Measurements from ENCODE around the gene THSD4.
A peak's percentile ranks its signal among the peaks of the same experiment; 100 is the strongest.
"Not testable (repeated sequence)": the region's sequence is repeated elsewhere in the genome, so short reads cannot be mapped to it uniquely, and the experiment has no call there.

THSD4 gene

GRCh38 chr15:71425388-71425787, 310.1 kb downstream of the THSD4 start:
- DNase-seq (ENCODE audit: low read depth in 2 of 2) = no peak

GRCh38 chr15:71426792-71427191, 311.5 kb downstream of the THSD4 start:
- DNase-seq (ENCODE audit: low read depth in 2 of 2) = no peak

DNA sequence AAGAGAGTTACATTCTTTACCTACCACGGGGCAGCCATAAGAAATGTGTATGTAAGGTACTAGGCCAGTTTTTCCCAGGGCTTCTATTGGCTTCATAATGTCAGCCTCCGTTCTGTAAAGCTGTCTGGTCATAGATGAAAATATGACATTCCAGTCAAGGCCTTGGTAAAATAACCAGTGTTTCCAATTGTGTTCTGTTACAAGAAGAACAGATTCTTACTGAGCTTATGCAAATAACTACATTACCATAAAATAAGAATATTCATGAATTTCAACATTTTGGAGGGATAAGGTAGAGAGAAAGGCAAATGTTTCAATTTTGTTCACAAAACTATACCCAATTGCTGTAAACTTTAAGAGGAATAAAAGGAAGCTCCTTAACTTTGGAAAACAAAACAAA, 315.5 kb downstream of the THSD4 start:
- DNase-seq (ENCODE audit: low read depth in 2 of 2) = no peak

- DNase-seq (ENCODE audit: low read depth in 2 of 2) = no peak
These were observed 316.4 kb downstream of the THSD4 start for GRCh38 chr15:71431343-71432336.

- no peak for DNase-seq (ENCODE audit: low read depth in 2 of 2)
These were observed 318.1 kb downstream of the THSD4 start for GRCh38 chr15:71433402-71433801.

DNA sequence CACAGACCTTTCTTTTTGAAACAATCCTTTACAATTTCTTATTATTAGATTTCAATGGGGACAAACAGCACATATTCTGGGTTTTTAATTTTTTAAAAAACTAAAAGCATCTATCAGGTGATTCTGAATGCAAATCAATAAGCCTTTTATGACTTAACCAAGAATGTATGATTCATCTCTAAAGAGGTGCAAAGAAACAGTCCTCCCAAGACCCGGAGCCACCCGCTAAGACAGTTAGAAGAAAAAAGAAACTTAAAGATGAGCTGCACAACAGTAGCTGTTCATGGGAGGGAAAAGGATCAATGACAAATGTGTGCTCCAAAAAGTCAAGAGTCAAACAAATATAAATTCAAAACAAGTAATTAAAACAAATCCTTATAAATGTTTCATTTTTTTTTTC, 319.5 kb downstream of the THSD4 start:
- DNase-seq (ENCODE audit: low read depth in 2 of 2) = no peak

DNA sequence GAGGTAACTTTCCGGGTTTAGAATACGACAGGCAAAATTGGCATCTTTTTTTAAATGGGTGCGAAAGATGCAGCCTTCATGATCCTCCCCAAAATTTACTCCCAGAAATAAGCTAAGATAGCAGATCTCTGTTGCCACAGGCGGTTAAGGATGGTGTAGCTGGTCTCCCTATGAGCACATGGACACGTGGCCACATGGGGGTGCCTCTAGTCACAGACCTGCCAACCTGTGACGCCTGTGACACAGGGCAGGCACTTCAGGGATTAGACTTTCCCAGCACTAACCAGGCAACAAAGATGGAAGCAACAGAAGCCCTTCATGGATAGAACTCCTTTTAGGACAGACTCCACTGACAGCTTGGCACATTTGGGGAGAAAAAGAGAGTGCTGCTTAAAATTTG, 320.3 kb downstream of the THSD4 start:
- no peak for DNase-seq (ENCODE audit: low read depth in 2 of 2)

DNA sequence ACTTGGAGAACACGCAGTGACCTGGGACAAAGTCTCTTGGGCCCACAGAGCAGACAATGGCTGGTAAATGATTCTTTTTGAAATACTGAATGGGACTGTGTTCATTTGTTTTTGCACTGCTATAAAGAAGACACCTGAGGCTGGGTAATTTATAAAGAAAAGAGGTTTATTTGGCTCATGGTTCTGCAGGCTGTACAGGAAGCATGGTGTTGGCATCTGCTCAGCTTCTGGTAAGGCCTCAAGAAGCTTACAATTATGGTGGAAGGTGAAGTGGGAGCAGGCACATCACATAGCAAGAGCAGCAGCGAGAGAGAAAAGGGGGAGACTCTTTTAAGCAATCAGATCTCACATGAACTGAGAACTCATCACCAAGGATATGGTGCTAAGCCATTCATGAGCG, 321.6 kb downstream of the THSD4 start:
- no peak for DNase-seq (ENCODE audit: low read depth in 2 of 2)

GRCh38 chr15:71437404-71437803, 322.1 kb downstream of the THSD4 start:
- DNase-seq (ENCODE audit: low read depth in 2 of 2) = no peak

- DNase-seq (ENCODE audit: low read depth in 2 of 2) = no peak
These were observed 322.6 kb downstream of the THSD4 start for GRCh38 chr15:71437919-71438318.

- DNase-seq (ENCODE audit: low read depth in 2 of 2) = not testable (repeated sequence)
These were observed 324.2 kb downstream of the THSD4 start for GRCh38 chr15:71439478-71439877.

GRCh38 chr15:71440489-71441110, 325.3 kb downstream of the THSD4 start:
- DNase-seq (ENCODE audit: low read depth in 2 of 2) = no peak

- DNase-seq (ENCODE audit: low read depth in 2 of 2) = peak in 1 of 2 donors; percentile 8
These were observed 328.3 kb downstream of the THSD4 start for GRCh38 chr15:71443538-71443937.

DNA sequence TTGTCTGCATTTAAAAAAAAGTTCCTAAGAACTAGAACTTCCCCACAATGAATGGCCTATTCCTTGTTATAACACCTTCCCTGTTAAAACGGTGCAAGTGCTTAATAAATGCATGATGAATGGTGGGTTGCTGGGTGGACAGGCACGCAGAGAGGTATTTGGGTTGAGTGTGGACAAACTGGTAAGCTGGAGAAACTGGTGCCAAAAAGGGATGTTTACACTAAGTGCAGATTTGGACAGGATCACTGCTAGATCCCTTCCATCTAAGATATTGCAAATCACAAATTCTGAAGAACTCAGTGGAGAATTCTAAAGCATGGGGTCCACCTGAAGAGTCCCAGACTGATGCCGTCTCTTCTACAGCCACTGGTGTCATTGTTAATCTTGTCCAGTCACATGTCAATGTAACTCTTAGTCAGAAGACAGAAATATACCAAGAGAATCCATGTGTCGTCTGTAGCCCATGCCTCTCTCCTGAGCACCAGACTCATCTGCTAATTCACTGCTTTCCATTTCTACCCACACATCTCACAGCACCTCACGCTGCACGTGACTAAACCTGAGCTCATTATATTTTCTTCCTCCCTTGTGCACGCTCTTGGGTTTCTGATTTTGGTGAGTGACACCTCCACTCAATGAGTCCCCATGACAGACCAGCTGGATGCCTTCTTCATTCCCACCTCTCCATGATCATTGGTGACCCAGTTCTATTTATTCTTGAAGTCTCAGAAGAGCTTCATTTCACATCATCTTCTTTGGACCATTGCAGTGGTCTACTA, 328.9 kb downstream of the THSD4 start:
- DNase-seq (ENCODE audit: low read depth in 2 of 2) = no peak

DNA sequence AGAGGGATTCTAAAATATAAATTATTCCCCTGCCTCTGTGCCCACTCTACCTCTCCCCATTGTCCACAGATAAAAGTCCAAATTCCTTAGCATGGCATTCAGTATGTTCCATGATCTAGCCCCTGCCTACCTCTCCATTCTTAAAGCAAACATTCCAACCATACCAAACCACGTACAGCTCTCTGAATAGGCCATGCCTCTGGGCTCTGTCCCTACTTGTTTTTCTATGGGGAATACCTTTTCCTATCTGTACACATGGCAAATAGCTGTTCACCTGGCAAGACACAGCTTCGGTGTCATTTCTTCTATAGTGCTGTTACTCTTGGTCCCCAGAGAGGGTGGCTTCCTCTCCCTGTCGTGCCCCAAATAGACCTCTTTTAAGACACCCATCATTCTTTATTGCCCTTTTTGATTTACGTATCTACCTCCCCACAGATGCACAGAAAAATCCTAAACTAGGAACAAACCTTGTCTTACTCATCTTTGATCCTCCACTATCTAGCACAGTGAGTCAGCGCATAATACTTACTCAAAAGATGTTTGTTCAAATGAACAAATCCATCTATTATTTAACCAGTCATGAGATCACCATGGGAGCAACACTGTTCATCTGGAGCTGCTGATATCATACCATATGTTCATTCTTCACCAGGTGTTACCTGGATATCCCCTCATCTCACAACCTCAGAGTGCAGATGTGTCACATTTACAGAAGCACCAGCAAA, 329.8 kb downstream of the THSD4 start:
- DNase-seq (ENCODE audit: low read depth in 2 of 2) = no peak

GRCh38 chr15:71447328-71448250, 332.3 kb downstream of the THSD4 start:
- no peak for DNase-seq (ENCODE audit: low read depth in 2 of 2)

DNA sequence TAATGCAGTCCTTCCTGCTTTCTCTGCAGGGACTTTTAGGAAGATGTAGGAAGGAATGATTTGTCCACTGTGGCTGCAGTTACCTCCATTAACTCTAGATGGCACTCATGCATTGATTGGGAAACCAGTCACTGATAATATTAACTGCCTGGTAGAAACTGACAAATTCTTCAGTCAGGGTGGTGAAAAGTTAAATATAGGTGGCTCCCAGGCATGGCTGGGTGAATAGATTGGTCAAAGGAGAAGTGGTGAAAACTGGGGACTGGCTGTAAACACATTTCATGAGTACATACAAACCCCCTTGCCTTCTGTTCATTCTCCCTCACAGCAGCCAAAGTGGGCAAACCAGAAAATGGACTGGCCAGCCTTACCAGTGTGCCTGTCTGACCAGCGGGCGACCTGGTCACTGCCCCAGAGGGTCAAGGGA, 333.4 kb downstream of the THSD4 start:
- no peak for DNase-seq (ENCODE audit: low read depth in 2 of 2)

- DNase-seq (ENCODE audit: low read depth in 2 of 2) = no peak
These were observed 334.1 kb downstream of the THSD4 start for GRCh38 chr15:71449363-71449762.

GRCh38 chr15:71449956-71450355, 334.7 kb downstream of the THSD4 start:
- no peak for DNase-seq (ENCODE audit: low read depth in 2 of 2)

DNA sequence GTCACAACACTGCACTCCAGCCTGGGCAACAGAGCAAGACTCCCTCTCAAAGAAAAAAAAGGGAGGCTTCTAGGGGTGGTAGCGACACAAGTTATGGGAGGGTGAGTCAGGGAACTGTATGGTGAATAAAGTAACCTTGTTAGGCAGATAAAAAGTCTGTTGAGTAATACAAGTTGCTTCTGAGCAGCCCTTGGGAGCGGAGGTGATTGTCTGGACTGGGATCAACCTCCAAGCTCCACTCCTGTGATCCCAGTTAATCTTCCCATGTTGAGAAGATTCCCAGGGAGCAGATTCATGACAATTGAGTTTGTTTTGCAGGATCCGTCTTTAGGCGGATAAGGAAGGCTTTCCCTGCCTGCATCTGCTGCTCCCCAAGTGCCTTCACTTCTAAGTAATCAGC, 335.9 kb downstream of the THSD4 start:
- no peak for DNase-seq (ENCODE audit: low read depth in 2 of 2)
